Kidney glomerular epithelial cell (primary cell): ENCODE results near the gene ZFP82.

Experiments used
- DNase-seq: peaks from one replicate; lab custom pipeline; 2025; lab: John Stamatoyannopoulos, UW

ZFP82 gene

DNA sequence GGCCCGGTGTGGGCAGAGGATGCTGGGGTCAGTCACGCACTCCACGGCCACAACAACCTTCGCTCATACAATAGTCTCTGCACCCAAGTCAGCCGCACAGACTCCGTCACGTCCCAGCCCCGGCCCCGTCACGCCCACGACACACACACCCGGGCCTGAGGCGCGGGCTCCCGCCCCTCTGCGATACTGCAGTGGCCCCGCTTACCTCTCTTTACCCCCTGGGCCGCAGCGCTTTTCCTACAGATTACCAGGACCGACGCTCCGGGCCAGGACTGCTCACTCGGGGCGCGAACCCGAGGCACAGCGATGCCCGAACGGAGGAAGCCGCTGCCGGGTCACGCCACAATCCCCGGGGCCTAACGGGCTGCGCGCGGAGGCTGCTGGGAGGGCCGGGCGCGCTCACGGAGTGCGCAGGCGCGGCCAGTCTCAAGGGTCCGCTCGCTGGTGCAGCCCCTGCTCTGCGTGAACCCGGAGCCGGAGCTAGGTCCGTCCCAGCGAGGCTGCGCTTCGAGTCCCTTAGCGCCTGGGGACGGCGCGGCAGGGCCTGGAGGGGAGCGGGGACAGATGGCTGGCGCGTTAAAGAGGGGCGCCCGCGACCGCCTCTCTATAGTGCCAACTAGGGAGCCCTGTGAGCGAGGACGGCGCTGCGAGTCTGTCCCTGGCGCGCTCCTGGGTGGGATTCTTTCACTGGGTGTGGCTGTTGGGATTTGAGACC is at the start of gene ZFP82:
ZFP82 (minus strand) TSS at position 358 of the 715 bp plus-strand sequence. CDS start 8,855 bp downstream, outside the sequence.
- peak; percentile 13 for DNase-seq

DNA sequence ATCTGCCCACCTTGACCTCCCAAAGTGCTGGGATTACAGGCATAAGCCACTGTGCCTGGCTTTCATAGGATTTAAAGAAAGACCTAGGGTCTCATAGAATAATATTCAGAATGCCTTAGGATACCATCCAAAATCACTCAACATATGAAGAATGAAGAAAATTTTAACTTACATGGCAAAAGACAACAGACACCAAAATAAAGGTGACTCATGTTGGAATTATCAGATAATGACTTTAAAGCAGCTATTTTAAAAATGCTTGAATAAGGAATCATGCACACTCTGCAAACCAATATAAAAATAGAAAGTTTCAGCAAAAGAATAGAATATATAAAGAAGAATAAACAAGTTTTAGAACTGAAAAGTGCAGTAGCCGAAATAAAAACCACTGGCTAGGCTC is 41.6 kb upstream of the ZFP82 start:
- no peak for DNase-seq

DNA sequence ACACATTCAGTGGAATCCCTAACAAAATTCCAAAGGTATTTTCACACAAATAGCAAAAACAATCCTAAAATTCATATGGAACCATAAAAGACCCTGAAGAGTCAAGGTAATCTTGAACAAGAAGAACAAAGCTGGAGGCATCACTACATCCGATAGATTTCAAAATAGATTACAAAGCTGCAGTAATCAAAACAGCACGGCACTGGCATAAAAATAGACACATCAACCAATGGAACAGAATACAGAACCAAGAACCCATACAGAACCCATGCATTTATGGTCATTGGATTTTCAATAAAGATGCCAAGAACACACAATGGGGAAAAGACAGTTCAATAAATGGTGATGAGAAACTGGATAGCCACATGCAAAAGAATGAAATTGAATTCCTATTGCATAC is 38.4 kb upstream of the ZFP82 start:
- DNase-seq: no peak

DNA sequence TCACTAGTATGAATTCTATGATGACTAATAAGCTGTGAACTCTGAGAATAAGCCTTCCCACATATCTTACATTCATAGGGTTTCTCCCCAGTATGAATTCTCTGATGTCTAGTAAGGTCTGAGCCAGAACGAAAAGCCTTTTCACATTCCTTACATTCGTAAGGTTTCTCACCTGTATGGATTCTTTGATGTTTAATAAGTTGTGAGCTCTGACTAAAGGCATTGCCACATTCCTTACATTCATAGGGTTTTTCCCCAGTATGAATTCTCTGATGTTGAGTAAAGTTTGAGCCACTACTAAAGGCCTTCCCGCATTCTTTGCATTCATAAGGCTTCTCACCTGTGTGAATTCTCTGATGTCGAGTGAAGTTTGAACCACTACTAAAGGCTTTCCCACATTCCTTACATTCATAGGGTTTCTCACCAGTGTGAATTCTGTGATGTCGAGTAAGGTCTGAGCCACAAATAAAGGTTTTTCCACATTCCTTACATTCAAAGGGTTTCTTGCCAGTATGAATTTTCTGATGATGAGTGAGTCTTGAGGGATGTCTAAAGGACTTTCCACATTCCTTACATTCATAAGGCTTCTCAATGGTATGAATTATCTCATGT is 30.7 kb upstream of the ZFP82 start:
- DNase-seq: no peak

DNA sequence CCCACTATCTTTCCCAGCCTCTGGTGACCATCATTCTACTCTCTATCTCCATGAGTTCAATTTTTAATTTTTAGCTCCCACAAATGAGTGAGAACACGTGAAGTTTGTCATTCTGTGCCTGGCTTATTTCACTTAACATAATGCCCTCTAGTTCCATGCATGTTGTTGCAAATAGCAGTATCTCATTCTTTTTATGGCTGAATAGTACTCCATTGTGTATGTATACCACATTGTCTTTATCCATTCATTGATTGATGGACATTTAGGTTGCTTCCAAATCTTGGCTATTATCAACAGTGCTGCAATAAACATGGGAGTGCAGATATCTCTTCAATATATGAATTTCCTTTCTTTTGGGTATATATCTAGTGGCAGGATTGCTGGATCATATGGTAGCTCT is 22.9 kb upstream of the ZFP82 start:
- no peak for DNase-seq

DNA sequence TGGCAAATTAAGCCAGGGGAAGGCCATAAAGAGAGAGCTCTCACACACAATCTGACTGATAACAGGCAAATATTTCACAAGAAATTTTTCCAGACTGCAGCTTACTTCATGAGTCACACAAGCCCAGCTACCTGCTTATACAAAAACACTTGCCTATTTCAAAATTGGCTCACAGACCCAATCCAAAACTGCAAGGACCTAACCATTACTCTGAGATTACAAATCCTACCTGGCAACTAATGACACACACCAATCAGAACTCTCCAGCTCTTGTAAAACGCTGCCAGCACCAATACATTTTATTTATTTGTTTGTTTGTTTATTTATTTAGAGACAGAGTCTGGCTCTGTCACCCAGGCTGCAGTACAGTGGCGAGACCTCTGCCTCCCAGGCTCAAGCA is 18.1 kb upstream of the ZFP82 start:
- DNase-seq: no peak

DNA sequence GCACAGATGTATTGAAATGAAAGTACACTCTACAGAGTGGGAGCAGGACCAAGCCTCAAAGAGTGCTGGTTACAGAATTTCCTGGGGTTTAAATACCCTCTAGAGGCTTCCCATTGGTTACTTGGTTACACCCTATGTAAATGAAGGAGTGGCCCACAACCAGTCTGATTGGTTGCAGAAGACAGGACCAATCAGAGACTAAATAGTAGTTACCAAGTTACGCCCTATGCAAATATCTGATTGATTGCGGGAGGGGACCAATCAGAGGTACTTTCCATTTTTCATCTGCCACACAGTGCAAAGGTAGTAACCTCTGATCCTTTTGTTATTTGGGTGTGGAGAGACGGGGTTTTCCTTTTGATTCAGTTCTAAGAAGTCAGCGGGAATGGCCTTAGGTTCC is 5.5 kb upstream of the ZFP82 start:
- DNase-seq: no peak

DNA sequence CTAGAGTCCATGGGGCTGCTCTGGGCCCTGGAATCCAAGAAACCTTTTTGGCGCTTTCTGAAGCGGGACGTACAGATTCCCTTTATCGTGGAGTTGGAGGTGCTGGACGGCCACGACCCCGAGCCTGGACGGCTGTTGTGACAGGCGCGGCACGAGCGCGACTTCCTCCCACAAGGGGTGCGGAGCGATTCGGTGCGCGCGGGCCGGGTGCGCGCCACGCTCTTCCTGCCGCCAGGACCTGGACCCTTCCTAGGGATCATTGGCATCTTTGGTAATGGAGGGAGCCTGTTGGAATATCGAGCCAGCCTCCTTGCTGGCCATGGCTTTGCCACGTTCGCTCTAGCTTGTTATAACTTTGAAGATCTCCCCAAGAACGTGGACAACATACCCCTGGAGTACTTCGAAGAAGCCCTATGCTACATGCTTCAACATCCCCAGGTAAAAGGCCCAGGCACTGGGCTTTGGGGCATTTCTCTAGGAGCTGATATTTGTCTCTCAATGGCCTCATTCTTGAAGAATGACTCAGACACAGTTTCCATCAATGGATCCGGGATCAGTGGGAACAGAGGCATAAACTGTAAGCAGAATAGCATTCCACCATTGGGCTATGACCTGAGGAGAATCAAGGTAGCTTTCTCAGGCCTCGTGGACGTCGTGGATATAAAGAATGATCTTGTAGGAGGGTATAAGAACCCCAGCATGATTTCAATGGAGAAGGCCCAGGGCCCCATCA is 3.5 kb upstream of the ZFP82 start:
- no peak for DNase-seq

DNA sequence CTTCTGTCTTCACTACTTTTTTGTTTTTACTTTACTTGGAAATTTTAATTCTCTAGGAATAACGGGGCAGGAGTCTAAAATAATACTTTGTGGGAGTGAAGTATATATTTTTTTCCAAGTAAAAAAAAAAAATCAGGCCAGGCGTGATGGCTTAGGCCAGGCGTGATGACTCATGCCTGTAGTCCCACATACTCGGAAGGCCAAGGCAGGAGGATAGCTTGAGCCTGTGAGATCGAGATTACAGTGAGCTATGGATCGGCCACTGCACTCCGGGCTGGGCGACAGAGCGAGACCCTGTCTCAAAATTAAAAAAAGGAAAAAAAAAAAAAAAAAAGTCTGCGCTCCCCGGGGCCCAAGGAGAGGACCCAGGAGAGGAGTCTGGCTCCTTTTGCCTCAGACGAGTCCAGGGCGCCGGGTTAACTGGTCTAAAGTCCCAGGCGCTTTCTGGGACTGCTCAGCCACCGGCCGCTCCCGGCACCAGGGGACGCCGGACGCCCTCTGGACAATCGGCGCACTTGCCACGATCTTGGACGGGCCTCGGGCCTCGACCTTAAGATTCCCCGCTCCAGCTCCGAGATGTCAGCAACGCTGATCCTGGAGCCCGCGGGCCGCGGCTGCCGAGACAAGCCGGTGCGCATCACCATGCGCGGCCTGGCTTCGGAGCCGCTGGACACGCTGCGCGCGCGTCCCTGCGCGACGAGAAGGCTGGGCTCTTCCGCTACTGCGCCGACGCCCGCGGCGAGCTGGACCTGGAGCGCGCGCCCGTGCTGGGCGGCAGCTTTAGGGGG is 2.7 kb upstream of the ZFP82 start:
- no peak for DNase-seq

DNA sequence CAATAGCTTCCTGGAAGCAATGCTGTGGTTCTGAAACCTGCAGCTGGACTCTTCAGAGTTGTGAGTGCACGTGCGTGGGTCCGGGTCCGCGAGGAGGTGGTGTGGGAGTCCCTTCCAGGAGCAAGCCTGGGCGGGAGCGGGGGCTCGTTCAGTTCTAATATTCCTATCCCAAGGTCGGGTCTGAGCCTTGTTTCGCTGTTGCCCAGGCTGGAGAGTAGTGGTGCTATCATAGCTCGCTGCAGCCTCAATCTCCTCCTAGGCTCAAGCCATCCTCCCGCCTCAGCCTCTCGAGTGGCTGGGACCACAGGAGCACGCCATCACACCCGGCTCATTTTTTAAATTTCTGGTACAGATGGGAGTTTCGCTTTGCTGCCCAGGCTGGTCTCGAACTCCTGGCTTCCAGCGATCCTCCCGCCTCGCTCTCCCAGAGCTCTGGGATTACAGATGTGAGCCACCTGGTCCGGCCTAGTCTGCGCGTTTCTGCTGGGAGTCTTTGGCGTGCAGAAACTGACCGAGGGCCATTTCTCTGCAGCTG is 625 bp downstream of the ZFP82 start:
- no peak for DNase-seq

DNA sequence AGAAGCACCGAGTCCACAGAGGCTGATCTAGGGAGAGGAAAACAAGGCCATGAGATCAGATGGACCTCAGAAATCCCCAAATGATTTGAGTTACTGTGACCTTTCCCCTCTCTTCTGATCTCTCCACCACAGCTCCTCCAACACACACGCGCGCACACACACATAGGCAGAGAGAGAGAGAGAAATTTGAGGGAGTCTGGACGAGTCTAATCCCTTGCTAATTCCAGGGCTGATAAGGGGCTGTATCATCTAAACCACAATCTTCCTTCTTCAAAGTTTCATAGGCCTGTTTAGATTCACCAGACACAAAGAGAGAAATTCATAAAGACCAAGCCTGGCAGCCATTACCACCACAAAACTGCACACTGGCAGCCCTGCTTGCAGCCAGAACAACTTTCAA is 8.6 kb downstream of the ZFP82 start:
- no peak for DNase-seq

DNA sequence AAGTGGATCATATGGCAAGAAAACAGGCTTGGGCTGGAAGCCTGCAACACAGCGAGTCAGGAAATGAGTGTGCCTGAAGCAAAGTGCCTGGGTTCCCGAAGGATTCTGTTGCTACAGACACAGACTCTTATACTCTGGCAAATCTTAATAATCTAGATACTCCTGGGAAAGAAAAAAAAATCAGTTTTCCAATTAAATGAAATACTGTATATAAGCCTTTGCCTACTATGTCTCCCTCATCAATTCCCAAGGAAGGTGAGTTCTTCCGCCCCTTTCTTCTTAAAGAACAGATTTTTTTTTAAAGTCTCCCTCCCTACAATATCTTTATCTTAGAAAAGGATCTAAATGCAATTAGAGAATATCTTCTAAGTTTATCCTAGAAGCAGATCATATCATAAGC is 10.3 kb downstream of the ZFP82 start:
- DNase-seq: no peak

DNA sequence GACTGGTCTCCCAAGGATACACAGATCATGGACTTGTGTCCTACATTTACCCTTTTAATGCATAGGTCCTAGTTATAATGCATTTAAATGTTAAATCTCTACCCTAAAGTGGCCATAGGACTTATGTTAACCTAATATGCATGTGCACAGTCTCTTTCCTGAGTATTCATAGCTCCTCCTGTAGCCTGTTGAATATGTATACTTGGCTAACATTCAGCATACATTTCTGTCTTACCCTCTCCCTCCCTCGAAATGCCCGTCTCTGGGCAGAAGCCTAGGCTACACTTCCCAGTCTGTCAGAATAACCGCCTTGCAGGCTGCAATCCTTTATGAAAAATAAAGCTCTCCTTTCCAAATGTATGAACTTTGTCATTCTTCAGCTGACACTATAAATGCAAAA is 13.9 kb downstream of the ZFP82 start:
- DNase-seq: no peak

DNA sequence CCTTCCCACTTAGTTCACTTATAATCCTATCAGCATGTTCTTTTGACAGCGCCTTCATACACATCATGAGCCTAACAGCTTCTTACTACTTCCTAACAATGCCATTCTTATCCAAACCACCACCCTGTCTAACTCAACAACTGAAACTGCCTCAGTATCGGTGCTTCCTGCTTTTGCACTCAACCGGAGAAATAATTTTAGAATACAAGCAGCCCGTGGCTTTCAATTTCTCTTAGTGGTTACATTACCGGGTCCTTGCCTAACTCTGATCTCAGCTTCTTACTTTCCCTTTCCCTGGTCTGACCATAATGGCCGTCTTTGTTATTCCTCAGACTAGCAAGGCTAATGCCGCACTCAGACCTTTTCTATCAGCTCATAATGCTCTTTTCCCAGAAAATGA is 17.0 kb downstream of the ZFP82 start:
- DNase-seq: no peak

DNA sequence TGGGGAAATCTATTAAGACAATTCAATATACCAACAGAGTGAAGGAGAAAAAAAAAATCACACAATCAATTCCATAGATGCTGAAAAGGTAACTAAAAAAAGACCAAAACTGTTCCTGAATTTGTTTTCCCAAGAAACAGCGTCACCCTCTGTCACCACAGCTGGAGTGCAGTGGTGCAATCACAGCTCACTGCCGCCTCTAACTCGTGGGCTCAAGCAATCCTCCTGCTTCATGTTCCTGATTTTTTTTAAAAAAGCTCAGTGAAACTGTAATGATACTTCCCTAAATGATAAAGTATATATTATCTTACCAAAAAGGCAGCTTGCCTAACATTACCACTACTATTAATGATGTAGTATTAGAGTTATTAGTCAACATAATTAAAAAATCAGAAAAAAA is 19.9 kb downstream of the ZFP82 start:
- DNase-seq: no peak

DNA sequence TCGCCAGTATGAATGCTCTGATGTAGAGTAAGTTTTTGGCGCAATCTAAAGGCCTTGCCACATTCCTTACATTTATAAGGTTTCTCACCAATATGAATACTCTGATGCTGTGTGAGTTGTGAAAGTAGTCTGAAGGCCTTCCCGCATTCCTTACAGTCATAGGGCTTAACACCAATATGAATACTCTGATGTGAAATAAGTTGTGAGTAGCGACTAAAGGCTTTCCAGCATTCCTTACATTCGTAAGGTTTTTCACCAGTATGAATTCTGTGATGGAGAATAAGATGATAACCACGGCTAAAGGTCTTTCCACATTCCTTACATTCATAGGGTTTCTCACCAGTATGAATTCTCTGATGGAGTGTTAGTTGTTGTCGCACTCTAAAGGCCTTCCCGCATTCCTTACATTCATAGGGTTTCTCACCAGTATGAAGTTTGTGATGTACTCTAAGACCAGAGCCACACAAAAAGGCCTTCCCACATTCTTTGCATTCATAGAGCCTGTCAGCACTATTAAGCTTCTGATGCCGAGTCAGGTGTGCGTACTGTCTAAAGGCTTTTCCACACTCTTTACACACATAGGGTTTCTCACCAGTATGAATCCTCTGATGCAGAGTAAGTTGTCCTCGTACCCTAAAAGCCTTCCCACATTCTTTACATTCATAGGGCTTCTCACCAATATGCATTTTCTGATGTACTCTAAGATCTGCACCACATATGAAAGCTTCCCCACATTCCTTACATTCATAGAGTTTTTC is 25.3 kb downstream of the ZFP82 start:
- no peak for DNase-seq

DNA sequence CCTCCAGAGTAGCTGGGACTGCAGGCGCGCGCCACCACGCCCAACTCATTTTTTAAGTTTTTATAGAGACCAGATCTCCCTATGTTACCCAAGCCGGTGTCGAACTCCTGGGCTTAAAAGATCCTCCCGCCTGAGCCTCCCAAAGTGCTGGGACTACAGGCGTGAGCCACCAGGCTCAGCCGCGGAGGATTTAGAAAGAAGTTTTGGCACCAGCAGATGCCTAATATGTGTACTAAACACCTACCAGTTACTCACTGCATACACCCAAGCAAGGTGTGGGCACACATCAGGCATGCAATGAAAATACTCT is 39.0 kb downstream of the ZFP82 start:
- no peak for DNase-seq

DNA sequence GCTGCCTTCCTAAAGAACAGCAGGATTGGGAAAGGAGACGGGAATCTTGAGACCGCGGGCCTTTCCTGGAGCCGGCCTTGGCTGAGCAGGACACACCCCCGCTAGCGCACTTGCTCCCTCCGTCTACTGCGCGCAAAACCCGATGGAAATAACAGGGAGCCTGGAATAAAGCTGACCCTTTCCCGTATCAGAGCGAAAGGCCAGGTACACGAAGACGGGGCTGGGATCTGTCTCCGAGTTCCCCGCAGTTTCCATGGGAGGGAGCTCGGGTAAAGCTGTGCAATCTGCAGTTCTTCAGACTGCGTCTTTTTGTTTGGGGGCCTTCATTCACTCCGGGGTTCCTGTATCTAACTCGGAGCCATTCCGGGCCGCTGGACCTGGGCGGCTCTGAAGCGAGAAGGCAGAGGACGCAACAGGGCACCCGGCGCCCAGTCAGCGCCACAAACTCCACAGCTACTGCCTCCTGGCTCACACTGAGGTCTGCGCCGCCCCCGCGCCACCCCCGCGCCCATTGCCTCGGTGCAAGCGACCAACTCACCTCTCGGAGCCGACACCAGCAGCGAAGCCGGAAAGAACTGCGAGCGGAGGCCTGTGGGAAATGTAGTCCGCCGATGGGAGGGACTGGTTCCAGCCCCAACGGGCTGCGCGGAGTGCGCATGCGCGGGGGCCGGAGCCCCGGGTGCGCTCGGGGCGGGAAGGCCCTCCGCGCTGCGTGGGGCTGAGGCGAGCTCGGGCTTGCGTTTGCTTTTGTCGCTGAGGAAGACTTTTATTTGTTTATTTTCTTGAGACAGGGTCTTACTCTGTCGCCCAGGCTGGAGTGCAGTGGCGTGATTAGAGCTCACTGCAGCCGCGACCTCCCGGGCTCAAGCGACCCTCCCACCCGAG is 39.6 kb downstream of the ZFP82 start, which contains the start of gene ZFP14:
ZFP14 (minus strand) TSS at position 577 of the 885 bp plus-strand sequence. CDS start 11,309 bp downstream, outside the sequence.
- peak; percentile 91 for DNase-seq

DNA sequence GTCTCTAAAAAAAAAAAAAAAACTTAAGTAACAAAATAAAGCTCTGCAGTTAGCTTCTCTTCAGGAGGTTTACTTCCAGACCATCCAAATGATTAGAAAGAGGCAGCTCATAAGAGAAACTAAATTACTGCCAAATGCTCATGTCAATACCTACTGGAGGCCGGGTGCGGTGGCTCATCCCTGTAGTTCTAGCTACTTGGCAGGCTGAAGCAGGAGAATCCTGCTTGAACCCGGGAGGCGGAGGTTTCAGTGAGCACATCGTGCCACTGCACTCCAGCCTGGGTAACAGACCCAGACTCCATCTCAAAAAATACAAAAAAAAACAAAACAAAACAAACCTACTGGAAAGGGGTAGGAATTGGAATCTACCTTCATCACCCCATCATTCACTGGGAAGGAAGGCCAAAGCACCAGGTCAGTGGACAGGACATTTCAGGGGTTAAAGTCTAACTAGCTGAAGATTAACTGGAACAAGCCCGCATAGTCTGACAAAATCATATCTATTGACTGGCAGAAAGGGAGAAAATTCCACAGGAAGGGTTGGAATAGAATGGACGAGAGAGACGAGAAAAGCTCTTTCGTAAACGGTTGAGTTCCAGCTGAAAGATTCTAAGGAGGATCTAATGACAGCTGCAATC is 40.8 kb downstream of the ZFP82 start:
- no peak for DNase-seq

DNA sequence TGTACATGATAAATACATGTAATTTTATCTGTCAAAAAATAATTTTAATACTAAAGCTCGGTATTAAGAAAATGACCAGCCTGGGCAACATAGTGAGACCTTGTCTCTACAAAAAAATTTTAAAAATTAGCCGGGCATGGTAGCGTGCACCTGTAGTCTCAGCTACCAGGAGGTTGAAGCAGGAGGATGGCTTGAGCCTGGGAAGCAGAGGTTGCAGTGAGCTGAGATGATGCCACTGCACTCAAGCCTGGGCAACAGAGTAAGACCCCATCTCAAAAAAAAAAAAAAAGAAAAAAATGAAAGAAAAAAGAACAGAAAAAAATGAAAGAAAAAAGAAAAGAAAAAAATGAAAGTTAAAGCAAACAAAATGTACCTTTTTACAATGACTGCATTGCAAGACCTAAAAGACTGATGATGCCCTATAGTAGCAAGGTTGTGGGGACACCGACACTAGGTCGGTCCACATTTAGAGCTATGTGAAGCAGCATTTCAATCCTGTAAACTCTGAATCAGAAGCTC is 44.7 kb downstream of the ZFP82 start:
- DNase-seq: no peak
